OCI-LY1 (cell line): Measurements from ENCODE around the gene USP44.

ENCODE experiments used
- EZH2 ChIP-seq: fragments of 200-600 bp; sonication (generic), shearing (Covaris generic); IDR thresholded peaks from 2 replicates; pipeline ENCODE4 v1.8.0; 2017; ENCODE audit warnings: borderline replicate concordance, mixed run types, mild to moderate bottlenecking, antibody characterized with exemption, low read length, moderate library complexity, mixed read lengths
- TF ChIP-seq, protein P1 (sequence below): fragments of 200-600 bp; sonication (generic), shearing (Covaris generic); IDR thresholded peaks from 2 replicates; pipeline ENCODE4 v1.5.1; 2017; ENCODE audit warnings: mild to moderate bottlenecking, antibody characterized with exemption, low read length, moderate library complexity, mixed read lengths

GRCh38 chr12:95551305-95551704 lies at the start of gene USP44:
- TF ChIP-seq, protein P1, sequence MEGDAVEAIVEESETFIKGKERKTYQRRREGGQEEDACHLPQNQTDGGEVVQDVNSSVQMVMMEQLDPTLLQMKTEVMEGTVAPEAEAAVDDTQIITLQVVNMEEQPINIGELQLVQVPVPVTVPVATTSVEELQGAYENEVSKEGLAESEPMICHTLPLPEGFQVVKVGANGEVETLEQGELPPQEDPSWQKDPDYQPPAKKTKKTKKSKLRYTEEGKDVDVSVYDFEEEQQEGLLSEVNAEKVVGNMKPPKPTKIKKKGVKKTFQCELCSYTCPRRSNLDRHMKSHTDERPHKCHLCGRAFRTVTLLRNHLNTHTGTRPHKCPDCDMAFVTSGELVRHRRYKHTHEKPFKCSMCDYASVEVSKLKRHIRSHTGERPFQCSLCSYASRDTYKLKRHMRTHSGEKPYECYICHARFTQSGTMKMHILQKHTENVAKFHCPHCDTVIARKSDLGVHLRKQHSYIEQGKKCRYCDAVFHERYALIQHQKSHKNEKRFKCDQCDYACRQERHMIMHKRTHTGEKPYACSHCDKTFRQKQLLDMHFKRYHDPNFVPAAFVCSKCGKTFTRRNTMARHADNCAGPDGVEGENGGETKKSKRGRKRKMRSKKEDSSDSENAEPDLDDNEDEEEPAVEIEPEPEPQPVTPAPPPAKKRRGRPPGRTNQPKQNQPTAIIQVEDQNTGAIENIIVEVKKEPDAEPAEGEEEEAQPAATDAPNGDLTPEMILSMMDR, result no peak
- no peak for TF ChIP-seq EZH2
